GM21737 (cell line): ENCODE data around the gene SGMS1.
A peak's percentile ranks its signal among the peaks of the same experiment; 100 is the strongest.
"Not testable (repeated sequence)": the region's sequence is repeated elsewhere in the genome, so short reads cannot be mapped to it uniquely, and the experiment has no call there.

ENCODE experiments used
- ATAC-seq: cut with Tn5 transposase; IDR thresholded peaks from one replicate; pipeline ENCODE4 v1.9.1; 2021; ENCODE audit warnings: mild to moderate bottlenecking, moderate library complexity; ENCODE audit not compliant: unreplicated experiment

The SGMS1 gene

DNA sequence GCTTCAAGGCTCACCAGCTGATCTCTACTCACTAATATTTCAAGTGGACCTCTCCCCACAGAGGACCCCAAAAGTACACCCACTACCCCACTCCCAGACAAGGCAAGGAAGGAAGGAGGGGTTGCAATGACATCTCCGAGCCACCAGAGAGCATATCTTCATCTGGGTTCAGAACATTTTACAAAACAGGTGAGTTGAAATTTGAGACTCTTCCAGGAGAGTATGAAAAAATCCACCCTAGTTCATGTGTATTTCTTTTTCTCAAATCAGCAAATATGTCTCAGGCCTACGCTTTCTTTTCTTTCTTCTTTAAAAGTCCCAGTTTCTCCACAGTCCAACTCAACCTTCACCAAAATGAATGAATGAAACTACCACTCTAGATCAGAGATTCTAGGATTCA, 61.9 kb downstream of the SGMS1 start:
- ATAC-seq = no peak

DNA sequence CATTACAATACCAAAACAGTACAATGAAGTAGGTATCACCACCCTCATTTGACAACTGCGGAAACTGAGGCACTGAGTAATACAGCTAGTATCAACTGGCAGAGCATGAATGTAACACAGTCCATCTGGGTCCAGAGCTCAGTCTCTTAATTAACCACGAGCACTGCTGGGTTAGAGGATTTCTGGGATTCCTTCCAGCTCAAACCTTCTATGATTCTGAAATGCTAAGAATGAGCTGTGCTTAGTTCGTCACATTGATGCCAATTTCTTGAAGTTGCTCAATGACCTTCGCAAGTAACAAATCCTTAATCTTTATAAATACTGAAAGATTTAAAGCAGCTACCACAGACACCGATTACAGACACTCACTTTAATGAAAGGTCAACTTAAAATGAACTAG, 62.5 kb downstream of the SGMS1 start:
- ATAC-seq = no peak

DNA sequence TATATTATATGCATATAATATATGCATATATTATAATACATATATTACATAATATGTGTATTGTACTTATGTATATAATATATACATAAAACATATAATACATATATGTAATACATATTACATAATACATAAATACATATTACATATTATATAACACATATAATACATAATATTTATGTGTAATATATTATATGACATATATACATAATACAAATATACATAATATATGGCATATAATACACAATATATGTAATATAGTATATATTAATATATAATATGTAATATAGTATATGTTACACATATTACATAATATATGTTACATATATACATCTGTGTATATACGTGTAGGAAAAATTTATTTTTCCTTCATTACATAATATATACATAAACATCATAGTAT, 63.4 kb downstream of the SGMS1 start:
- ATAC-seq = no peak

DNA sequence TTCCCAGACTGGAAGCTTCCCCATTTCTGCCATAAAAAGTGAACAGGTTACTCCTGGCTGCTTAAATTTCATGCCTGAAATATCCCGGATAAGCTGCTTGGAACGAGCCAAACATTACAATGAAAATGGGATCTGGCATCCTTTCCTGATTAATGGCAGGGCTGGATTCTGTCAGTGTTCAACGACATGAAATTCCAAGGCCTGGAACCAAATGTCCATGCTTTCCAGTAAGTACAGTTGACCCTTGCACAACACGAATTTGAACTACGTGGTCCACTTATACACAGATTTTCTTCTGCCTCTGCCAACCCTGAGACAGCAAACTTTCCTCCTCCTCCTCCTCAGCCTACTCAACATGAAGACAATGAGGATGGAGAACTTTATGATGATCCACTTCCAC, 65.4 kb downstream of the SGMS1 start:
- no peak for ATAC-seq

DNA sequence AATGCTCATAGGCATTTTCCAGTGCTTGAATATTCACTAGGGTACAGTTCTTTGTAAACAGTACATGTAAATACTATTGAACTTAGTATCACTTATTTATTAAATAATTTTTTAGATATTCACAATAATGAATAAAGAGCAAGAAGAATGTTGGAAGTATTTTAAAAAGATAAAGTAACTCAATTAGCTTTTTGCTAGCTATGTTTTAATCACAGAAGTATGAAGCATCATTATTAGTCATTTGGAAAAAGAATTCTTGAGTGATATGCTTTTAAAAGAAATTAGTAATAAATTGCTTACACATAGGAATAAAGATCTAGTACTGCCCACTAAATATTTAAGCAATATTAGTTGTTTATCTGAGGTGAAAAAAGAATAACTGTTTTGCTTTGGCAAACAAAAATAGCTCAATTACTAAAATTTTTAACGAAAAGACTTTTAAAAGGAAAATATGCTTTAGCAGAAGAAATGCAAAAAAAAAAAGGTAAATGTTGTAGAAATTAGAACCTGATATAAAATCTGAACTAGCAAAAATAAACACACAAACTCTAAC, 66.5 kb downstream of the SGMS1 start:
- no peak for ATAC-seq

DNA sequence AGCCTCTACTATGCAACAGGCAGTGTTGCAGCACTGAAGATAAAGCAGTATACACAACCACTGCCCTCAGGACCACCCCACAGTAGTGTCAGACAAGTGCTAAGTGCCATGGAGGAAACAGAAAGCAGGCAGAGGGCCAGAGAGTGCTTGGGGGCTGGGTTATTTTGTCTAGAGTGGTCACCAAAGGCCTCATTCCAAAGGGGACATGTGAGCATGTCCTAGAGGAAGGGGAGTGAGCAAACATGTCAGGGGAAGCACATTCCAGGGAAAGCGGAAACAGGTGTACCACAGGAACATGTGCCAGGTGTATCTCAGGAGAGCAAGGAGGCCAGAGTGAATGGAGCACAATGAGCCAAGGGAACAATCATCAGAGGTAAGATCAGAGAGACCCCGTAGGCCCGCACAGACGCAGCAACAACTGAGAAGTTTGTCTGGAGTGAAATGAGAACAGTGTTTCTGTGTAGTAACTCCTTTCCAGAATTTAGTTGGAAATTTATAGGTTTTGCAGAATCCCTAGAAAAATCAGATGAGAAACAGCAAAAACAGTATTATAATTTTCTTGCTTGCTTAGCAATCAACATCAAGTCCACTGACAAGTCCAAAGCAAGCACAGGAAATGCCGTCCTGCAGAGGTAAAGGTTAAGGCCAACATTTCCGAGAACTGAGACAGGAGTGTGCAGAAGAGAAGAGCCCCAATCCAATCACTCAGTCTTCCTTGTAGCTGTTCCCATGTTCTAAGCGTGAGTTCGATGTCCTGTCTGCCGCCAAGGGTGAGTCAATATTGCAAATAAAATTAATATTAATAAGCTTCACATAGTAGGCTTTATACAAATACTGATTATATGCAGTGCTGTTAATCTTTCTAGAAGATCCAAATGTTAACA, 67.3 kb downstream of the SGMS1 start:
- no peak for ATAC-seq

DNA sequence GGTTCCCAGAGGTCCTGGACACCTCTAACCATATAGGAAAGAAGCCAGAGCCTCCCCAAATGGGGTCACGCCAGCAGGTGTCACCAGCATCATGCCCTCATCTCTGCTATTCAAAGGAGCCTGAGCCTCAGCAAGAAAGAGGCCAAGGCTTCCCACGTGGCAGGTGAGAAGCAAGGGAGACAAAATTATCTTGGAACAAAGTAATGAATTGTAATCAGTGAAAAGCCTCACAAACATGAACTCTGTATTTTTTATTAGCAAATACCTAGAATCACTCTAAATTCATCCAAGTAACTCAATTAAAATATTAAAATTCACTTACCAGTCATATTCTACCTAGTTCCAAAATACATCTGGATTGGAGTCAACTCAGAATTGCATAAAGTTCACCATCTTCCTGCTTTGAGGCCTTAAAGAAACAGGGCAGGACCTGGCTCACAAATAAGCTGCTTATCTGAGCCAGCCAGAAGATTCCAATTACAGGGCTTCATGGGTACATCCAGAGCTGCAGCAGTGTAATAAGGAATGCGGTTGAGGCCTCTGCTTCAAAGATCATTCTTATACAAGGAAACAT, 68.7 kb downstream of the SGMS1 start:
- no peak for ATAC-seq

DNA sequence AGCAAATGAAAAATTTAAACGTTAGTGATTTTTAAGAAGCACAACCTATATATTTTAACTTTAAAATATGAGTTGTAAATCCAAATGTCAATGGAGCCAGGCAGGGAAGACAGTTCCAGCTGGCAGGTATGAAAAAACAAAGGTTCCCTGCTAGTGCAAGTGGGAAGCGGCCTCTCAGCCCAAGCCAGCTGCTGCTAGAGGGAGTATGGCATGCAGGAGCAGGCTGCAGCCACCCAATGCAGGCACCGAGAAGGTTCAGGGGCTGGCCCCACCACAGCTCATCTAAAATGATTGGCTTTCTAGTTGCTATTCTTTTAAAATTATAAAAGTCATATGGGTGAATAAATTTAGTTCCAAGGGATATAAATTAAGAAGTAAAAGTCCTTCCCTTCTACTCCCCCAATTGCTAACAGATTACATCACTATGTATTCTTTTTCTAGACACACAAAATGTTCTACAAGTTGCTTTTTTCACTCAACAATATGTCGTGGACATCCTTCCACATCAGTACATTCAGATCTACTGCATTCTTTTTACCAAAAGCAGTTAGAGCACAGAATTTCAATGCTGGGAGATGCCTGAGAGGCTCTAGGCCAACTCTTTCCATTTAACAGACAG, 69.3 kb downstream of the SGMS1 start:
- no peak for ATAC-seq

DNA sequence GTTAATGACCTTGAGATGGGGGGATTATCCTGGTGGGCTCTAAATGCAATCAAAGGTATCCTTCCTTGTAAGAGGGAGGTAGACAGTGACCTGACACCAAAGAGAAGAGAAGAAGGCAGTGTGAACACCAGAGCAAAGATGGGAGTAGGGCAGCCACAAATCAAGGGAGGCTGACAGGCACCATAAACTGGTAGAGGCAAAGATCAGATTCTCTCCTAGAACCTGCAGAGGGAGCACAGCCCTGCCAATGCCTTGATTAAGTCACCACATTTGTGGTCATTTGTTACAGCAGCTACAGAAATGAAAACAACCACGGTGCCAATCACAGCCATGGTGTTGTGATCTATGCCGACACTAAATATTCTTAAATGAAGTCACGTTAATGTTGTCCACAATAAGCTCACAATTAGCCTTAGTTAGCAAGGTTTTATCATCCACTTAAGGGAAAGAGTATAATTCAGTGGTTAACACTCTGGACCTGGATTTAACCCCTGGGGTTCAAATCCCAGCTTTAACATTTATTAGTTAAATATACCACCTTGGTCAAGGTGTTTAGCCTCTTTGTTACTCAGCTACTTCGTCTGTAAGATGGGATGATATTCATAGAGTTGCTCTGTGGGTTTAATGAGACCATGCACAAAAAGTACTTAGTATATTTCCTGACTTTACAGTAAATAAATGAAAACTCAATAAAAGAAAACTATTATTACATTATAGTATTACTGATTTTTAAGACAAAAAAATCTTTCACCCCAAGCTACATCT, 70.8 kb downstream of the SGMS1 start:
- peak; percentile 52 for ATAC-seq

DNA sequence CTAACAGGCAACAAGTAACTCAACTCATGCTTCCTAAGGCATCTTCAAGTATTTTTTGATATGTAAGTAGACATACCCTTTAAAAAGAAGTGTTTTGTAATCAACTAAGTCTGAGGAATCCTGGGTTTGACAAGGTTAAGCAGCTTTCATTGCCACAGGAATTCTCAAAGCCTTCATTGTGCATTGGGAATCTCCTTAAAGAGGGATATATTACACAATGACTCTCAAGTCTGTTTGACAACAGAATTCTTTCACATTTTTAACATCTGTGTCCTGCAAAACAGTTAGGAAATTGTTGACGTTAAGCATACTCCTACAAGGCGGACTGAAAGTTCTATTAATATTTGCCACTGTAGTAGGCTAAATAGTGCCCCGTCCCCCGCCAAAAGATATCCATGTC, 71.4 kb downstream of the SGMS1 start:
- no peak for ATAC-seq

DNA sequence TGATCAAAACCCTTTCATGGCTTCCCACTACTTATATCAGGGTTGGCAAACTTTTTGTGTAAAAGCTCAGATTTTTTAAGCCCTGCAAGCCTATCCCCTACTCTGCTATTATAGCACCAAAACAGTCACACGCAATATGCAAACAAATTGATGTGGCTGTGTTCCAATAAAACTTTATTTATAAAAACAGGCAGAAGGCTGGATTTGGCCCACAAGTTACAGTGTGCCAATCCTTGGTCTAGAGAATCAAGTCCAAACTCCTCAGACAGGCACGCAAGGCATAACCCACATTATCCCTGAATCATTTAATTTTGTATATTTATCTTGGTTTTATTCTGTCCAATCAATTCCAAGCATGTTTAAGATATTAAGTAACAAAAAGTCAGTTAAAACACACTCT, 71.9 kb downstream of the SGMS1 start:
- ATAC-seq = no peak

DNA sequence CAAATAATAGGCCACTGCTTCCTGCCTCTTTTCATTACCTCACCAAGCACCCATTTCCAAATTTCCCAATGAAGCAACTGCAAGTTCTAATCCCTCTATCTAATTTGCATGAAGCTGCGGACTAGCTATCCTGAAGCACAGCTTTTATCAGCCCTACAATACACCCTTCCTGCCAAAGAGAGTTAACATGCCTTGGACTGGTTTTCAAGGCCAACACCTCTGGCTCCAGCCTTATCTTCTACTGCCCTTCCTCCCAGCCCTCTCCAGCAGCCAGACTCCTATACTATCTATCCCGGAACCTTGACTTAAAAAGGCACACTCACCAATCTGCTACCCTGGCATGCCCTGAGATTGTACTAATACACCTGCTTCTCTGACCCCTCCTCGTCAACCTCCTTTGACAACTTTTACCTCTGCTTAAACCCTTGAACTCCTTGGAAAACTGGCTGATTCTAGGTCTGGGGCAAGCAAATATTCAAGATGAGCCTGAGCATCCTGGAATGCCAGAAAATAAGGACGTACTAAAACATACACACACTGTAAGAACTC, 73.4 kb downstream of the SGMS1 start:
- no peak for ATAC-seq

DNA sequence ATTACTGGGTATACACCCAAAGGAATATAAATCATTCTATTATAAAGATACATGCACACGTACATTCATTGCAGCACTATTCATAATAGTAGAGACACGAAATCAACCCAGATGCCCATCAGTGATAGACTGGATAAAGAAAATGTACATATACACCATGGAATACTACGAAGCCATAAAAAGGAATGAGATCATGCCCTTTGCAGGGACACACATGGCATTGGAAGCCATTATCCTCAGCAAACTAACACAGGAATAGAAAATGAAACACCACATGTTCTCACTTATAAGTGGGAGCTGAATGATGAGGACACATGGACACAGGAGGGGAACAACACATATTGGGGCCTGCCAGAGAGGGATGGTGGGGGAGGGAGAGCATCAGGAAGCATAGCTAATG, 74.6 kb downstream of the SGMS1 start:
- ATAC-seq = not testable (repeated sequence)

DNA sequence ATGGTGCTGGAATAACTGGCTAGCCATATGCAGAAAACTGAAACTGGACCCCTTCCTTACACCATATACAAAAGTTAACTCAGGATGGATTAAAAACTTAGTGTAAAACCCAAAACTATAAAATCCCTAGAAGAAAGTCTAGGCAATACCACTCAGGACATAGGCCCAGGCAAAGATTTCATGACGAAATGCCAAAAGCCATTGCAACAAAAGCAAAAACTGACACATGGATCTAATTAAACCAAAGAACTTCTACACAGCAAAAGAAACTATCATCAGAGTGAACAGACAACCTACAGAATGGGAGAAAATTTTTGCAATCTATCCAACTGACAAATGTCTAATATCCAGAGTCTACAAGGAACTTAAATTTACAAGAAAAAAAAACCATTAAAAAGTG, 75.3 kb downstream of the SGMS1 start:
- ATAC-seq = not testable (repeated sequence)

DNA sequence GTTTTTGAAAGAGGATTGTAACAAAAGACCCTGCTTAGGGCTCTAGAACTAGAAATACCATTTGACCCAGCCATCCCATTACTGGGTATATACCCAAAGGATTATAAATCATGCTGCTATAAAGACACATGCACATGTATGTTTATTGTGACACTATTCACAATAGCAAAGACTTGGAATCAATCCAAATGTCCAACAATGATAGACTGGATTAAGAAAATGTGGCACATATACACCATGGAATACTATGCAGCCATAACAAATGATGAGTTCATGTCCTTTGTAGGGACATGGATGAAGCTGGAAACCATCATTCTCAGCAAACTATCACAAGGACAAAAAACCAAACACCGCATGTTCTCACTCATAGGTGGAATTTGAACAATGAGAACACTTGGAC, 77.5 kb downstream of the SGMS1 start:
- not testable (repeated sequence) for ATAC-seq

DNA sequence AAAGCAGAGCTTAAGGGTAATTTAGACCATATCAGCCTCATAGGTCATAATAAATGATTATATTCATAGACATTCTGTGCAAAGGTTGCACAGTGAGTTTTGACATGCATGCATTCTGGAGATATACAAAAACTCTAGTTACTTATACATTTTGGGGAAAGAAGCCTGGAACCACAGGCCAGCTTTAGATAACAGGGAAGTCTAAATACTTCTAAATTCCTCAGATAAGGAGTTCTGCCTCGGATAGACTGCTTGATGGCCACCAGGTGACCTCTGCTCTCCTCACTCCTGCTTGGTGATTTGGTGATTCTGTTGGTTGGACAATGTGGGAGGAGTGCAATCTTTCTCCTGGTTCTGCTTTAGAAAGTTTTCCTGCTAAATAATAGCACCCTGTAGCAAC, 77.9 kb downstream of the SGMS1 start:
- ATAC-seq = no peak

DNA sequence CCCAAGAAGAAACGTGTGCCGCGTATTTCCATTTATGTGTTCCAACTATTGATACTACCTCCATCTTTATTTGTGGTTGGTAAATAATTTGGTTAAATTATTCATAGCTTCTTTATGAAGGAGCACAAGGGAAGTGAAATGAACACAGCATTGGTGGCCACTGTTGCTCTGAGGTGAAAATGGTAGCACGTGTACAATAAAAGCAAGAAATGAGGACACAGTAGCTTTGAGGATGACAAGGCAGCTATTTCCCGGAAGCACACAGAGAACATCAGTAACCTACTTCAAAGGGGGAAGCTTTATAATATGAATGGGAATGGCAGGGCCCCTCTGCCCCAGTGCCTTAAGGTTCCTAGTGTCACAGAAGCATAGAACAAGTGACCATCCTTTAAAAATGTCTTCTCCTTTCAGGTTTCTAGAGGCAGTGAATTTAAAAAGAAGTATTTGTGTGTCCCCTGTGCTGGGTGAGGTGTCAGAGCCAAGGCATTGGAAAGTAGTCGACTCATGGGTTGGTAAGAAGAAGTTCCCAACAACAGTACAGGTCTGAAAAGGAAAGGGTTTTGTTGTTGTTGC, 78.8 kb downstream of the SGMS1 start:
- ATAC-seq = no peak

DNA sequence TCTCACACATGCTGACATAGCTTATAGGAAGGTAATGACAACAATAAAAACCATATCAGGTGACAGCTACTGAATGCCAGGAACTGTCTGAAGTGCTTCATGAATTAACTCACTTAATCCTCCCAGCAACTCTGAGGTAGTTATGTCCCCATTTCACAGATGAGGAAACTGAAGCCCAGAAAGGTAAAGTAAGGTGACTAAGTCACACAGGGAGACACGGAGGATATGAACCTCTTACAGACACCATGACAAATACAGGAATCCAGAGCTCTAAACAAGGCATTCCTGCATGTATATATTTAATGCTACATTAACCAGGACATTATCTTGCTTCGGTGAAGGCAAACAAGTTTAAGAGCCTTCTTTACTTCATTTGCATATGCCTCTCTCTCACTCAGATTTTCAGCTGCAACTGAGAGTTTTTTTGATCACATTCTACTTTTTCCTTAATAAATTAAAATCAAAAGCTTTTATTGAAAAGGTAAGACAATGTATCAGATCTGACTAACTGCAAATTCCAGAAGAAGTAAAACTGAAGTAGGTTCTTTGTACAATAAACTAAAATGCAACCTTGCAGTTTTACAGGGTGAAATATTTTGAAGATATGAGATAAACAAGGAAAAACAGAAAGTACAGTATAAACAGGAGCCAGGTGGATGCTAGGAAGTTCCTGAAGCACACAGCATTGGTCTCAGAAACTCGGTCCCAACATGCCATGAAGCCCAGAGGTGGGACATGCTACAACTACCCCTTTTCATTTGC, 79.5 kb downstream of the SGMS1 start:
- ATAC-seq = no peak

DNA sequence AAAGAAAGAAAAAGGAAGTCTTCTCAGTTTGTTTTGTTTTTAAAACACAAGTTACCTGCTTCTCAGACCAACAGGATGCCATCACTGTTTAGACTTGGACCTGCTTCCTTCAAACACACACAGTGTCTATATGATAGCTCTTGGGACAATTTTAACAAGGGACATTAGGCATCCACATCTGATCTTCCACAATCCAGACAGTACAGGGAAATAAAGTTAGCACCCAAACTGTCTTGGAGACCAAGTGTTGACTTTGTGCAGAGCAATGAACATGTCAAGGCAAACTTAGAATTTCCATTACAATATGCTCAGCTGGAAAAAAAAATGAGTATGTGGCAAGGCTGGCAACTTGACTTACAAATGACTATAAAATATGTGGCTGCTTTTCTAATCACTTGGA, 80.9 kb downstream of the SGMS1 start:
- no peak for ATAC-seq

DNA sequence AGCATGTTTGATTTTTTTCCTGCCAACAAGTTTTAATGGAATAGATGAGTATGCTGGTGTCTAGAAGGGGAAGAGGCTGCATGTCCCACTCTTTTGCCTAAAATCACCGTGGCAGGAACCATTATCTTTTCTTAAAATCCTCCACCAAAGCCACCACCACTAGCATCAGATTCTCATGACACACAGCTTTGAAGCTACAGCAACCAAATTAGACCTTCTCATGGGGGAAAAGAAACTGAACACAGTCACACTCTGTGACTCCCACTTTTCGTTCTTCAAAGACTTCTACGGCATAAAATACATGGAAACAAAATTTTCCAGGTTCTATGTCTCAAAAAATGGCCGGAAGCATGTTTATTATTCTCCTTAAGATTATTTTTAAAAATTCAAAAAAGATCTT, 81.8 kb downstream of the SGMS1 start:
- ATAC-seq = no peak
